T-cell (primary cell): Measurements from ENCODE around the gene APOA4. TPM values are rescaled to one million over a fixed set of nuclear protein-coding genes. Genes with fewer than 3 reads are reported as not detected.
"Not testable (repeated sequence)": the region's sequence is repeated elsewhere in the genome, so short reads cannot be mapped to it uniquely, and the experiment has no call there.

ENCODE experiments used
- ATAC-seq, 4 experiments: fragments of 200-7000 bp in 3 of 4; fragments of 150-1000 bp in 1 of 4; cut with Tn5 transposase; replicated peaks in 1 of 4; 1 replicate in 3 of 4; 2 replicates in 1 of 4; pipeline ENCODE4 v1.10.0; 2021; ENCODE audit warnings: moderate library complexity in 3 of 4, mild to moderate bottlenecking in 2 of 4, moderate number of reproducible peaks in 1 of 4
- CTCF ChIA-PET, 2 donors: fragments of 300-600 bp; sonication (Branson Sonifier 250); formaldehyde crosslinking; loops; one replicate each; lab custom pipeline; 2022; ENCODE audit warnings: antibody characterized with exemption in 2 of 2; lab: Charles Lee
- POLR2A ChIA-PET, 2 donors: fragments of 300-600 bp; sonication (Branson Sonifier 250); formaldehyde crosslinking; loops; one replicate each; lab custom pipeline; 2022; ENCODE audit warnings: antibody characterized with exemption in 2 of 2; lab: Charles Lee
- DNase-seq, 35 experiments: peaks; one replicate each; pipeline versions ENCODE4 v3.0.0 to v3.0.0-alpha.2; 2013 to 2023
- H3K27ac ChIP-seq: one replicate; pipeline ENCODE4 v1.5.1; 2013; ENCODE audit warnings: low read length
- H3K27me3 ChIP-seq, 2 experiments: replicated peaks in 1 of 2; 1 replicate in 1 of 2; 2 replicates in 1 of 2; pipeline versions ENCODE4 v1.6.1 to v1.7.0; 2013; ENCODE audit warnings: low read length in 1 of 2, mixed read lengths in 1 of 2; ENCODE audit not compliant: control insufficient read depth in 2 of 2, insufficient read depth in 2 of 2; ENCODE audit errors: extremely low read depth in 1 of 2
- H3K36me3 ChIP-seq, 2 donors: 1 replicate in 1 of 2; 2 replicates in 1 of 2; pipeline versions ENCODE4 v1.6.1 to v1.7.0; 2013; ENCODE audit warnings: low read length in 1 of 2; ENCODE audit not compliant: control insufficient read depth in 2 of 2, insufficient read depth in 1 of 2; ENCODE audit errors: extremely low read depth in 1 of 2
- H3K4me1 ChIP-seq, 2 experiments: 1 replicate in 1 of 2; 2 replicates in 1 of 2; pipeline versions ENCODE4 v1.6.1 to v1.7.0; 2013; ENCODE audit warnings: low read length in 2 of 2, mixed read lengths in 1 of 2; ENCODE audit not compliant: insufficient read depth in 2 of 2, control insufficient read depth in 1 of 2; ENCODE audit errors: extremely low read depth in 1 of 2
- H3K4me3 ChIP-seq, 2 donors: 1 replicate in 1 of 2; 2 replicates in 1 of 2; pipeline versions ENCODE4 v1.5.1 to v1.7.0; 2013; ENCODE audit warnings: mild to moderate bottlenecking in 2 of 2, low read length in 1 of 2, moderate library complexity in 1 of 2; ENCODE audit not compliant: control insufficient read depth in 1 of 2; ENCODE audit errors: extremely low read depth in 1 of 2
- H3K9me3 ChIP-seq: 2 replicates; pipeline ENCODE4 v1.7.0; 2013
- H3K27ac Mint-ChIP-seq, 2 donors: one replicate each; pipeline ENCODE4 v1.8.0; 2020 to 2021; ENCODE audit warnings: mild to moderate bottlenecking in 2 of 2, mixed read lengths in 2 of 2
- H3K27me3 Mint-ChIP-seq, 2 donors: one replicate each; pipeline ENCODE4 v1.8.0; 2021 to 2022; ENCODE audit warnings: mixed read lengths in 2 of 2
- H3K36me3 Mint-ChIP-seq: one replicate; pipeline ENCODE4 v1.8.0; 2021; ENCODE audit warnings: mixed read lengths
- H3K4me1 Mint-ChIP-seq, 3 donors: one replicate each; pipeline ENCODE4 v1.8.0; 2020 to 2022; ENCODE audit warnings: mixed read lengths in 3 of 3, mild to moderate bottlenecking in 1 of 3
- H3K4me3 Mint-ChIP-seq, 3 donors: one replicate each; pipeline ENCODE4 v1.8.0; 2020 to 2022; ENCODE audit warnings: mild to moderate bottlenecking in 3 of 3, mixed read lengths in 3 of 3, moderate library complexity in 3 of 3
- H3K9me3 Mint-ChIP-seq, 3 donors: one replicate each; pipeline ENCODE4 v1.8.0; 2020 to 2022; ENCODE audit warnings: mixed read lengths in 3 of 3
- WGBS: methylation state at CpG from one replicate; pipeline ENCODE4 v1.1.5; 2013; ENCODE audit warnings: missing lambda C conversion rate; ENCODE audit not compliant: insufficient coverage; 5-methylcytosine and 5-hydroxymethylcytosine counted together
- total RNA-seq, 35 experiments: library from RNA in 6 of 35; stranded (reverse) in 6 of 35; fragments of 120-200 nt in 1 of 35; gene quantifications; one replicate each; pipeline versions ENCODE4 v1.2.1 to v1.2.4 and lab custom pipeline; 2013 to 2026

The APOA4 gene
- total RNA-seq, 5 donors from 2014 or later (not counting 1 experiment from before 2014, with no cell fraction given) = not detected

DNA sequence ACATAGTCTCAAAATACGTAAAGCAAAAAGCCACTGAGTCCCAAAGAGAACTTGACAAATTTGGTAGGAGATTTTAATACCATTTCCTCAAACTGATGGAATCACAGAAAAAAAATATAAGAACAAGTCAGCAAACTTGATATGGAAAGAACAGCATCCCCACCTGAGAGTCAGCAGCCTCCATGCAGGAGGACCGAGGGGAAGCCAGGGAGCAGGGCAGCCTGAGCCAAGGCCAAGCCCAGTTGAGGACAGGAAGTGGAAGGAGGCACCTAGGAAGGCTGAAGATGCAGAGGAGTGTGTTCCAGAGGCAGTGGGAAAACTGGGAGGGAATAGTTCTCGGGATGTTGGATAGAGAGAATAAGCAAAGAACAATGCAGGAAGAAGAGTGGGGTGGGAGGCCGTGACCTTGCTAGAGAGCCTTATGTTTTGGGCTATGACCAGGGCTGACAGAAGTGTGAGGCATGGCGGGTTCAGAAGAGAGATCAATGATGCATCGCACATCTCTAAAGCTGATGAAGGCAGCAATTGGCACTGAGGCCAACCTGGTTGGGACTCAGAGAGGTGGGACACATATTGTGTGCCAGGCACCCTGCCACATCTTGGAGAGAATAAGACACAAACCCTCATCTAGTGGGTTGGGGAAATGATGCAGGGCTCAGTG lies 15.4 kb downstream of the APOA4 start:
- Histone ChIP-seq H3K9me3 (no peaks in the 10 kb centered on the region), H3K36me3 (no peaks in the 10 kb centered on the region), H3K4me3 (no peak overlapping the region), H3K27ac (no peak overlapping the region), H3K4me1 (no peaks in the 10 kb centered on the region), H3K27me3 (no peaks in the 10 kb centered on the region)
- Mint-ChIP-seq H3K4me3 (no peak overlapping the region), H3K9me3 (no peaks in the 10 kb centered on the region), H3K4me1 (no peaks in the 10 kb centered on the region), H3K36me3 (no peaks in the 10 kb centered on the region), H3K27me3 (peaks cover 0 to 2% of the 10 kb centered on the region in 2 donors), H3K27ac (no peak overlapping the region)
- 95% methylated on average over 4 of the region's 6 CpGs for WGBS
- DNase-seq (no peak), ATAC-seq (no peak)
- ChIA-PET CTCF (no interaction called here), POLR2A (interaction anchor here (0.6 kb wide), 2 partner anchors 19 to 48 kb away, joined by 4 to 5 read pairs; no protein-coding TSS in a partner anchor)

DNA sequence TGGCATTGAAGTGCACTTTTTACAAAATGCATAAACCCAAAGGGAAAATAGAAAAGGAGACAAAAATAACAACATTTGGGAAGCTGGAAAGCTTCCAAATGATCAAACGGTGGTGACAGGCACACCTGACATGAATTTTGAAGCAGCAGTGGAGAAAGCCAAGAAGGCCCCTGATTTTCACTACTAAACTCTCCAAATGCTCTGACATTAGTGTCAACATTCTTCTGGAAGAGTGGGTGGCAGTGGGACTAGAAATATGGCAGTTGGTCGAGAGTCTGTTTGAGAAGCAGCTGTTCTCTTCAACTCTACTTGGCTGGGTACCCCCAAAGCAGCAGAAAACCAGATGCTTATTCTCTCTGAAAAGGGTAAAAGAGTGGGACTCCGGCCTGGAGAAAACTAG lies 19.1 kb downstream of the APOA4 start:
- POLR2A ChIA-PET = no interaction called here
- WGBS = 60% methylated on average over 1 of the region's 3 CpGs

GRCh38 chr11:116801662-116802061 lies 21.4 kb downstream of the APOA4 start:
- H3K9me3 ChIP-seq, CTCF ChIA-PET, H3K36me3 Mint-ChIP-seq, H3K9me3 Mint-ChIP-seq, H3K4me1 Mint-ChIP-seq, H3K27me3 Mint-ChIP-seq, H3K4me3 ChIP-seq, H3K27ac ChIP-seq, H3K27ac Mint-ChIP-seq, H3K27me3 ChIP-seq, H3K4me1 ChIP-seq, H3K4me3 Mint-ChIP-seq, ATAC-seq, H3K36me3 ChIP-seq, DNase-seq: not testable (repeated sequence)
- POLR2A ChIA-PET = interaction anchor here in 1 of 2 donors (0.6 kb wide), 1 partner anchor 28 kb away, joined by 3 read pairs; no protein-coding TSS in a partner anchor

More for the DNA sequence above, 19.1 kb downstream of the APOA4 start:
- Mint-ChIP-seq H3K27ac (no peak overlapping the region), H3K4me3 (no peak overlapping the region), H3K4me1 (no peaks in the 10 kb centered on the region), H3K36me3 (no peaks in the 10 kb centered on the region), H3K9me3 (no peaks in the 10 kb centered on the region), H3K27me3 (peaks cover 7 to 9% of the 10 kb centered on the region in 2 donors)
- DNase-seq (no peak), ATAC-seq (no peak)
- no peak overlapping the region for H3K4me3 ChIP-seq
- CTCF ChIA-PET = no interaction called here
- H3K36me3 ChIP-seq = no peaks in the 10 kb centered on the region
- H3K4me1 ChIP-seq = no peaks in the 10 kb centered on the region
- no peaks in the 10 kb centered on the region for H3K9me3 ChIP-seq
- peaks cover 0 to 6% of the 10 kb centered on the region in 2 experiments for H3K27me3 ChIP-seq
- no peak overlapping the region for H3K27ac ChIP-seq

DNA sequence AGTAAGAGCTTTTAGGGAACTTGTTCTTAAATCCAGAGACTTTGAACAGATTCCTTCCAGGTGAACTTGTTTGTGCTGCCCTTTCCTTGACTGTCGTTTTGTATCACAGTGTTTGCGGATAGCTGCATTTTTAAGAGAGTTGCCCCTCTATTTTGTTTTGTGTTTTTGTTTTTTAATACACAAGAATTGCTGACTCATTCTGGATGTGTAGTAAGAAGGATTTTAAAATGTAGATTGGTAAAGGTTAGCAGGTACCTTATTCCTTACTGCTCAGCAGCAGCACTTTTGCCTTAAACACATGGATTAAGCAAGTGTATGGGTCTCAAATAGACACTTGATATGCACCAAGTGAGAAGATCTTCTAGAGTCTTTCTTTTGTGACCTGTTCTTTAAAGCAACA lies 22.5 kb downstream of the APOA4 start:
- no peak overlapping the region for H3K4me3 ChIP-seq
- H3K9me3 ChIP-seq = no peaks in the 10 kb centered on the region
- no peak overlapping the region for H3K27ac ChIP-seq
- peaks cover 7 to 9% of the 10 kb centered on the region in 2 donors for H3K27me3 Mint-ChIP-seq
- CTCF ChIA-PET = interaction anchor here in 1 of 2 donors (0.9 kb wide), 1 partner anchor 11 kb away, joined by 4 read pairs; no protein-coding TSS in a partner anchor
- ATAC-seq = no peak
- H3K4me1 ChIP-seq = no peaks in the 10 kb centered on the region
- WGBS = no CpG with 5 or more reads among the region's 2 CpGs
- POLR2A ChIA-PET = no interaction called here
- no peak overlapping the region for H3K27ac Mint-ChIP-seq
- H3K4me3 Mint-ChIP-seq = no peak overlapping the region
- H3K36me3 ChIP-seq = no peaks in the 10 kb centered on the region
- H3K36me3 Mint-ChIP-seq = no peaks in the 10 kb centered on the region
- H3K4me1 Mint-ChIP-seq = no peaks in the 10 kb centered on the region
- H3K9me3 Mint-ChIP-seq = no peaks in the 10 kb centered on the region
- H3K27me3 ChIP-seq = peaks cover 0 to 6% of the 10 kb centered on the region in 2 experiments
- DNase-seq = no peak

DNA sequence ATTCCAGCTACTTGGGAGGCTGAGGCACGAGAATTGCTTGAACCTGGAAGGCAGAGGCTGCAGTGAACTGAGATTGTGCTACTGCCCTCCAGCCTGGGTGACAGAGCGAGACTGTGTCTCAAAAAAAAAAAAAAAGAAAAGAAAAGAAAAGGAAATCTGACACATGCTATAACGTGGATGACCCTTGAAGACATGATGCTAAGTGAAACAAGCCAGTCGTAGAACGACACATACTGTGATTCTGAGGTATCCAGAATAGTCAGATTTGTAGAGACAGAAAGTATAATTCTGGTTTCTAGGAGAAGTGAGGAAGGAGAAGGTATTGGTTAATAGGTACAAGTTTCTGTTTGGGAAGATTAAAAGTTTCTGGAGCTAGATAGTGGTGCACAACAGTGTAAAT lies 24.7 kb downstream of the APOA4 start:
- no peaks in the 10 kb centered on the region for H3K36me3 Mint-ChIP-seq
- no peaks in the 10 kb centered on the region for H3K36me3 ChIP-seq
- H3K4me1 ChIP-seq = no peaks in the 10 kb centered on the region
- H3K27me3 ChIP-seq = peaks cover 0 to 6% of the 10 kb centered on the region in 2 experiments
- peaks cover 7 to 13% of the 10 kb centered on the region in 2 donors for H3K27me3 Mint-ChIP-seq
- no peaks in the 10 kb centered on the region for H3K9me3 ChIP-seq
- no peak for ATAC-seq
- no peak overlapping the region for H3K27ac Mint-ChIP-seq
- no peaks in the 10 kb centered on the region for H3K9me3 Mint-ChIP-seq
- ChIA-PET POLR2A (no interaction called here), CTCF (interaction anchor here (1.0 to 1.4 kb wide), 2 partner anchors 11 to 37 kb away, joined by 3 read pairs; partner anchors contain the start of gene ZPR1 (in 1 of the 2))
- no peak overlapping the region for H3K4me3 ChIP-seq
- WGBS = 71% methylated on average over 5 of the region's 5 CpGs
- H3K4me3 Mint-ChIP-seq = no peak overlapping the region
- no peak overlapping the region for H3K27ac ChIP-seq
- no peak for DNase-seq
- no peaks in the 10 kb centered on the region for H3K4me1 Mint-ChIP-seq

DNA sequence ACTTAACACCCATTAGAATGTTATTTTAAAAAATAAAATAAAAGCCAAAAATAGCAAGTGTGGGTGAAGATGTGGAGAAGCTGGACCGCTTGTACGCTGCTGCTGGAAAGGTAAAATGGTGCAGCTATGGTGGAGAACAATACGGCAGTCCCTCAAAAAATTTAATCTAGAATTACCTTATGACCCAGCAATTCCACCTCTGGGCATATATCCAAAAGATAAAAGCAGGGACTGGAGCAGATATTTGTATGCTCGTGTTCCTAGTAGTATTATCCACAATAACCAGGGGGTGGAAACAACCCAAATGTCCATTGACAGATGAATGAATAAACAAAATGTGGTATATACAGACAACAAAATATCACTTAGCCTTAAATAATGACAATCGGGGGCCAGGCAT lies 25.3 kb downstream of the APOA4 start:
- CTCF ChIA-PET = interaction anchor here in 1 of 2 donors (0.7 kb wide), 1 partner anchor 1467 kb away, joined by 8 read pairs; no protein-coding TSS in a partner anchor
- POLR2A ChIA-PET = no interaction called here
- Histone ChIP-seq H3K27me3 (peaks cover 0 to 6% of the 10 kb centered on the region in 2 experiments), H3K4me3 (no peak overlapping the region), H3K4me1 (no peaks in the 10 kb centered on the region), H3K9me3 (no peaks in the 10 kb centered on the region), H3K36me3 (no peaks in the 10 kb centered on the region), H3K27ac (no peak overlapping the region)
- WGBS = no CpG with 5 or more reads among the region's 5 CpGs
- H3K27me3 Mint-ChIP-seq = peaks cover 7 to 12% of the 10 kb centered on the region in 2 donors
- no peak for ATAC-seq
- no peak for DNase-seq
- no peaks in the 10 kb centered on the region for H3K9me3 Mint-ChIP-seq
- no peaks in the 10 kb centered on the region for H3K36me3 Mint-ChIP-seq
- H3K4me3 Mint-ChIP-seq = no peak overlapping the region
- no peak overlapping the region for H3K27ac Mint-ChIP-seq
- peaks cover 0 to 2% (median 0%) of the 10 kb centered on the region in 3 donors for H3K4me1 Mint-ChIP-seq
